HG03354 (cell line): ENCODE data around the gene HIVEP3.

ENCODE experiments used
- ATAC-seq: cut with Tn5 transposase; IDR thresholded peaks from one replicate; pipeline ENCODE4 v1.9.1; 2021; ENCODE audit warnings: mild to moderate bottlenecking; ENCODE audit not compliant: unreplicated experiment, poor library complexity, severe bottlenecking

HIVEP3 gene

GRCh38 chr1:41898191-41898713 is 20.5 kb downstream of the HIVEP3 start:
- ATAC-seq = no peak

- no peak for ATAC-seq
Measured at GRCh38 chr1:41895552-41895951, 23.2 kb downstream of the HIVEP3 start.

GRCh38 chr1:41894808-41895483 is 23.8 kb downstream of the HIVEP3 start:
- no peak for ATAC-seq

GRCh38 chr1:41894101-41894807 is 24.5 kb downstream of the HIVEP3 start:
- no peak for ATAC-seq

- no peak for ATAC-seq
Measured at GRCh38 chr1:41892301-41892781, 26.4 kb downstream of the HIVEP3 start.

- peak; percentile 92 for ATAC-seq
Measured at GRCh38 chr1:41891199-41891896, 27.4 kb downstream of the HIVEP3 start.

GRCh38 chr1:41890825-41891198 is 27.9 kb downstream of the HIVEP3 start:
- ATAC-seq = no peak

GRCh38 chr1:41889506-41890414 is 29.0 kb downstream of the HIVEP3 start:
- no peak for ATAC-seq

- ATAC-seq = no peak
Measured at GRCh38 chr1:41888756-41889155, 30.0 kb downstream of the HIVEP3 start.

GRCh38 chr1:41887365-41887764 is 31.4 kb downstream of the HIVEP3 start:
- no peak for ATAC-seq

- ATAC-seq = no peak
Measured at GRCh38 chr1:41884256-41885230, 34.2 kb downstream of the HIVEP3 start.

GRCh38 chr1:41883507-41883906 is 35.2 kb downstream of the HIVEP3 start:
- no peak for ATAC-seq

GRCh38 chr1:41882486-41882885 is 36.2 kb downstream of the HIVEP3 start:
- no peak for ATAC-seq

GRCh38 chr1:41882068-41882477 is 36.6 kb downstream of the HIVEP3 start:
- no peak for ATAC-seq

GRCh38 chr1:41880950-41881885 is 37.5 kb downstream of the HIVEP3 start:
- no peak for ATAC-seq

GRCh38 chr1:41880261-41880660 is 38.5 kb downstream of the HIVEP3 start:
- ATAC-seq = no peak

- ATAC-seq = no peak
Measured at GRCh38 chr1:41879617-41880016, 39.1 kb downstream of the HIVEP3 start.
